ENCODE measurements around the gene CACNA2D3.

Gene CACNA2D3

GRCh38 chr3:54661151-54661550, 538.8 kb downstream of the CACNA2D3 start:
- no peaks in the 10 kb centered on the region for H3K36me3 ChIP-seq (ENCODE audit: insufficient read depth, low read length)
- no peak overlapping the region for H3K27ac ChIP-seq
- no peak overlapping the region for H3K4me3 ChIP-seq
- no peak overlapping the region for H3K9ac ChIP-seq (ENCODE audit: insufficient read length)
- no peaks in the 10 kb centered on the region for H3K9me3 ChIP-seq (ENCODE audit: low read depth, low read length)
- no peak for DNase-seq (ENCODE audit: low read depth, low spot score)
- no peak for TF ChIP-seq FOXP2 (optimal IDR thresholded peaks at IDR 0.05; ENCODE audit: control extremely low read depth, extremely low read length, insufficient read depth)
- no peak for TF ChIP-seq POLR2AphosphoS5 (IDR thresholded peaks at IDR 0.05; ENCODE audit: borderline replicate concordance, low read depth, low read length)
- TF ChIP-seq EZH2 (IDR thresholded peaks at IDR 0.05) = no peak

- no peak overlapping the region for H3K4me3 ChIP-seq
- TF ChIP-seq EZH2 (IDR thresholded peaks at IDR 0.05) (no peak), FOXP2 (optimal IDR thresholded peaks at IDR 0.05; ENCODE audit: control extremely low read depth, extremely low read length, insufficient read depth) (no peak), POLR2AphosphoS5 (IDR thresholded peaks at IDR 0.05; ENCODE audit: borderline replicate concordance, low read depth, low read length) (no peak)
- DNase-seq (ENCODE audit: low read depth, low spot score) = no peak
Observed at GRCh38 chr3:54663501-54664011, 541.2 kb downstream of the CACNA2D3 start.

GRCh38 chr3:54665016-54665600, 542.8 kb downstream of the CACNA2D3 start:
- Histone ChIP-seq H3K4me3 (no peak overlapping the region), H3K9me3 (ENCODE audit: low read depth, low read length) (no peaks in the 10 kb centered on the region), H3K36me3 (ENCODE audit: insufficient read depth, low read length) (no peaks in the 10 kb centered on the region), H3K9ac (ENCODE audit: insufficient read length) (no peak overlapping the region), H3K27ac (no peak overlapping the region)
- no peak for DNase-seq (ENCODE audit: low read depth, low spot score)
- TF ChIP-seq POLR2AphosphoS5 (IDR thresholded peaks at IDR 0.05; ENCODE audit: borderline replicate concordance, low read depth, low read length) = no peak
- no peak for TF ChIP-seq EZH2 (IDR thresholded peaks at IDR 0.05)

More at GRCh38 chr3:54663501-54664011, 541.2 kb downstream of the CACNA2D3 start:
- H3K9me3 ChIP-seq (ENCODE audit: low read depth, low read length) = no peaks in the 10 kb centered on the region
- no peaks in the 10 kb centered on the region for H3K36me3 ChIP-seq (ENCODE audit: insufficient read depth, low read length)
- no peak overlapping the region for H3K27ac ChIP-seq
- no peak overlapping the region for H3K9ac ChIP-seq (ENCODE audit: insufficient read length)

- TF ChIP-seq EZH2 (IDR thresholded peaks at IDR 0.05) = no peak
- no peak for TF ChIP-seq POLR2AphosphoS5 (IDR thresholded peaks at IDR 0.05; ENCODE audit: borderline replicate concordance, low read depth, low read length)
- no peak for TF ChIP-seq FOXP2 (optimal IDR thresholded peaks at IDR 0.05; ENCODE audit: control extremely low read depth, extremely low read length, insufficient read depth)
- H3K9me3 ChIP-seq (ENCODE audit: low read depth, low read length) = no peaks in the 10 kb centered on the region
- H3K4me3 ChIP-seq = no peak overlapping the region
- no peak overlapping the region for H3K27ac ChIP-seq
- no peak overlapping the region for H3K9ac ChIP-seq (ENCODE audit: insufficient read length)
- H3K36me3 ChIP-seq (ENCODE audit: insufficient read depth, low read length) = no peaks in the 10 kb centered on the region
- no peak for DNase-seq (ENCODE audit: low read depth, low spot score)
Observed at GRCh38 chr3:54668236-54668635, 545.9 kb downstream of the CACNA2D3 start.

GRCh38 chr3:54670201-54671000, 548.0 kb downstream of the CACNA2D3 start:
- Histone ChIP-seq H3K9me3 (ENCODE audit: low read depth, low read length) (no peaks in the 10 kb centered on the region), H3K36me3 (ENCODE audit: insufficient read depth, low read length) (no peaks in the 10 kb centered on the region), H3K27ac (no peak overlapping the region), H3K9ac (ENCODE audit: insufficient read length) (no peak overlapping the region), H3K4me3 (no peak overlapping the region)
- TF ChIP-seq EZH2 (IDR thresholded peaks at IDR 0.05) (no peak), FOXP2 (optimal IDR thresholded peaks at IDR 0.05; ENCODE audit: control extremely low read depth, extremely low read length, insufficient read depth) (no peak), POLR2AphosphoS5 (IDR thresholded peaks at IDR 0.05; ENCODE audit: borderline replicate concordance, low read depth, low read length) (no peak)
- no peak for DNase-seq (ENCODE audit: low read depth, low spot score)

DNA sequence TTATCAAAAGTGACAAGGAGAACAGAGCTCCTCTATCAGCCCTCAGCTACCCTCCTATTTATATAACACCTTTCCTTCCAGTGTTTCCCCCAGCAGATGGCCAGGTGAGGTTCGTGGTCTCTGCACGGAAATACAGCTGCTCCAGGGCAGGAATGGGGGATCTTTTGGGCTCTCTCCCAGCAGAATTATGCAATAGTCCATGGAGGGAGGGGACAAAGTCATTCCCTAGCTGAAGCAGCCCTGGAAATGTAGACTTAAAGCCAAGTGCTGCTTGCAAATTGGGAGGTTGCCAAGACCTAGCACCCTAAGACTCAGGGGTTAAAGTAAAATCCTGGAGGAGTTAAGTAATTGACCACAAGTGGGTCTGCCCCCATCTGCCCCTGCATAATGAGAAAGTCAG, 549.2 kb downstream of the CACNA2D3 start:
- Histone ChIP-seq H3K9ac (ENCODE audit: insufficient read length) (no peak overlapping the region), H3K36me3 (ENCODE audit: insufficient read depth, low read length) (no peaks in the 10 kb centered on the region), H3K9me3 (ENCODE audit: low read depth, low read length) (no peaks in the 10 kb centered on the region), H3K4me3 (no peak overlapping the region), H3K27ac (no peak overlapping the region)
- TF ChIP-seq EZH2 (IDR thresholded peaks at IDR 0.05) (no peak), FOXP2 (optimal IDR thresholded peaks at IDR 0.05; ENCODE audit: control extremely low read depth, extremely low read length, insufficient read depth) (no peak), POLR2AphosphoS5 (IDR thresholded peaks at IDR 0.05; ENCODE audit: borderline replicate concordance, low read depth, low read length) (no peak)
- DNase-seq (ENCODE audit: low read depth, low spot score) = no peak

DNA sequence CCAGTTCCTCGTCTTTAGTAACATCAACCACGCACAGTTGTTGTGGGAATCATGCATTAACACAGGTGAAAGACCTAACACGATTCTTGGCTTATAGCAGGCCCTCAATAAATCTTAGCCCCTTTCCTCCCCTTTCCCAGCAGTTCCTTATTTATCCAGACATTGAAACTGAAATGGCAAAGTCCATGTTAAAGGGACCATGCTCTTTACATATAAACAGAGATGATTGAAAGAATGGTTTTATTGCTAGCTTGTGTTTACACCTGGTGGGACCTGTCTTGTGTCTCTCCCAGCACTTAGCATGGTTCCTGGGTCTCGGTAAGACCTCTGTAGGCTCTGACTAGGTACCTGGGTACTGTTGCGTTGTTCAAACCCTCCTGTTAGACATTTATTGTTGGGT, 553.7 kb downstream of the CACNA2D3 start:
- H3K9ac ChIP-seq (ENCODE audit: insufficient read length) = no peak overlapping the region
- no peaks in the 10 kb centered on the region for H3K9me3 ChIP-seq (ENCODE audit: low read depth, low read length)
- H3K27ac ChIP-seq = no peak overlapping the region
- H3K36me3 ChIP-seq (ENCODE audit: insufficient read depth, low read length) = no peaks in the 10 kb centered on the region
- no peak overlapping the region for H3K4me3 ChIP-seq
- TF ChIP-seq POLR2AphosphoS5 (IDR thresholded peaks at IDR 0.05; ENCODE audit: borderline replicate concordance, low read depth, low read length) = no peak
- TF ChIP-seq EZH2 (IDR thresholded peaks at IDR 0.05) = no peak
- no peak for TF ChIP-seq FOXP2 (optimal IDR thresholded peaks at IDR 0.05; ENCODE audit: control extremely low read depth, extremely low read length, insufficient read depth)
- no peak for DNase-seq (ENCODE audit: low read depth, low spot score)

GRCh38 chr3:54681706-54682105, 559.4 kb downstream of the CACNA2D3 start:
- Histone ChIP-seq H3K9me3 (ENCODE audit: low read depth, low read length) (no peaks in the 10 kb centered on the region), H3K27ac (no peak overlapping the region), H3K9ac (ENCODE audit: insufficient read length) (no peak overlapping the region), H3K4me3 (no peak overlapping the region), H3K36me3 (ENCODE audit: insufficient read depth, low read length) (no peaks in the 10 kb centered on the region)
- no peak for DNase-seq (ENCODE audit: low read depth, low spot score)
- TF ChIP-seq EZH2 (IDR thresholded peaks at IDR 0.05) = no peak
- TF ChIP-seq FOXP2 (optimal IDR thresholded peaks at IDR 0.05; ENCODE audit: control extremely low read depth, extremely low read length, insufficient read depth) = no peak
- no peak for TF ChIP-seq POLR2AphosphoS5 (IDR thresholded peaks at IDR 0.05; ENCODE audit: borderline replicate concordance, low read depth, low read length)
